ENCODE results near the gene KIF3A.
A peak's percentile ranks its signal among the peaks of the same experiment; 100 is the strongest.

The KIF3A gene

DNA sequence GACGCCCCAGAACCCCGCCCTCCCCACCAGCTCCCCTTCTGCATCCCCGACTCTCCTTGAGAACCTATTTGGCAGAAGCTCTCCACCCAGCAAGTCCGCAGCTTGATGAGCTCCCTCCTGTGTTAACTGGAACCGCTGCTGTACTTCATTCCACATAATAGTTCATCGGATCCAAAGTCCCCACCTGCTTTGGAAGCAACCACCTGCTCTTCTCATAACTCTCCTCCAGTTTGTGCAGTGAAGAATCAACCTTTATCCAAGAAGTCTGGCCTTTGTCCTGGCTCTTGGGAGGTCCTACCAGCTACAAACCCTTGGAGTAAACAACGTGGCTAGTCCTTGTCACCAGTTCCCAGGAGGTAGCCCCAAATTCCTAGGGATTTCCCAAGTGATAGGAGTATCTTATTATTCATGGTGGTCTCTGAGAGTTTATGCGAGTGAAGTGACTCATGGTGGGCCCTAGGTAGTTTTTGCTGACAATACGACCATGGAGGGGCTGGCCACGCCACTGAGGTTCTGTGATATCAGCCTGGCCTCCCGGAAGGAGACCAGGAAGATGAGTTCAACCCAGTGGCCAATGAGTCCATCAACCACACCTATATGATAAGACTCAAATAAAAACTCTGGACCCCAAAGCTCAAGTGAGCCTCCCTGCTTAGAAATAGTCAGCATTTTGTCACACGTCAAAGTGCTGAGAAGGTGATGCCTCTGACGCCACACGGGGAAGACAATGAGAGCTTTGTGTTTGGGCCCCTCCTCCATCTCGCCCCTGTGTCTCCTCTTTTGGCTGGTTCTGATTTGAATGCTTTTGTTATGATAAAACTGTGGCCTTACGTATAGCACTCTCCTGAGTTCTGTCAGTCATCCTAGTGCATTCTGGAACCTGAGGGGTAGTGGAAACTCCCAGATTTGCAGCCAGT lies 67.1 kb downstream of the KIF3A start:
- in situ Hi-C loops (cut with MboI; ENCODE audit: low pct_unique_long_range_greater_than_20kb, low sequenced_read_pairs) = no loop called here
- no peak for DNase-seq

DNA sequence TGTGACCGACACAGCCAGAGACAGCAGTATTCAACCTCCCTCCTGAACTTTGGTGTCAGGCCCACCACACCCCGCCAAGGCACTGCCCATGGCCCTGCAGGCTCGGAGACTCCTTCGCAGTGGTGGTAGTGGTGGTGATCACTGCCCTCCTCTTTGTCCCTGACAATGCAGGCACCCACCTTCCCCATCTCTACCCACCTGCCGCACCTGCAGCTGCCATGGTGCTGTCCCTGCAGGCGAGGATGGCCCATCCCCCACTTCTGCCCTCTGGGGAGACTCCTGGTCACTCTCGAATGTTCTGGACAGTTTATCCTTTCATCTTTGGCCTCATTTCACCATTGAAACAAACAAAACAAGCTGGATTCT lies 67.9 kb downstream of the KIF3A start:
- DNase-seq = no peak
- in situ Hi-C loops (cut with MboI; ENCODE audit: low pct_unique_long_range_greater_than_20kb, low sequenced_read_pairs) = no loop called here

- no peak for DNase-seq
- in situ Hi-C loops (cut with MboI; ENCODE audit: low pct_unique_long_range_greater_than_20kb, low sequenced_read_pairs) = no loop called here
These were observed 68.5 kb downstream of the KIF3A start for GRCh38 chr5:132668706-132669454.

DNA sequence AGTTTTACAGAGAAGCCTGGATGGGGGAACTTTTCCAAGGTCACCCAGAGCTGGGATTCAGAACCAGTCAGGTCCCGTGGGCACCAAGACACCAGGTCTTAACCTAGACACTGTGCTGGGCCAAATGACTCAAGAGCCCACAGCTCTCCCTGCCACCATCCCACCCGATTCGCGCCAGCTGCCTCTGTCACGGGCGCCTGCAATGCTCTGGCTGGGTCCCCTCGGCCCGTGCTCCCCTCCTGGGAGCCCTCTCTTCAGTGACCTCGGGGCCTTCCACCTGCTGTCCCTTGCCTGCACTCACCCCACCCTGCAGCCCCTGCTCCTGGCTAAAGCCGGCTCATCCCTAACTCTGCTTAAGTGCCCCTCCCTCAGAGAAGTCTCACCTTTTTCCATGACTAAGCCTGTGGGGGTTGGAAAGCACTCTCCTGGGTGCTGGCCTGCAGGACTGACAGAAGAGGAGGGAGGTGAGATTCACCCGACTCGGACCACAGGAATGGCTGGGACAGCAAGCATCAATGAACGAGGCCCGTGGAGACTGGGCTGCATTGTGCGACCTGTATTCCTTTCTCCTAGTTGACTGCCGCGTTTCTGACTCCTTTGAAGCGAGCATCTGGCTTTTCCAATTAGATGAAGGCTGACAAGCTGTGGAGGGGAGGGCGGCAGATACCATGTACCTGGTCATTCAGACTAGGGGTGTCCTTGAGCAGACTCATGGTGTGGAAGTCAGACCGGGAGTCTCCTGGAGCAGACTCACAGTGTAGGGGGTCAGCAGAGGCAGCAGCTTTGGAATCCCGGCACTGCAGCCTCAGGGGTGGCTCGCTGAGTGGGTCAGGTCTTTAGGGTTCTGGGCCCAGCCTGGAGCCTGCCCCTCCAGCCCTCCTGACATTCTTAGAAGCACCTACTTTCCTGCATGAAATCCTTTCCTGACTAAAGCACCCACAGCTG lies 69.3 kb downstream of the KIF3A start:
- in situ Hi-C loops (cut with MboI; ENCODE audit: low pct_unique_long_range_greater_than_20kb, low sequenced_read_pairs) = no loop called here
- no peak for DNase-seq

GRCh38 chr5:132667309-132667708 lies 70.0 kb downstream of the KIF3A start:
- no peak for DNase-seq
- in situ Hi-C loops (cut with MboI; ENCODE audit: low pct_unique_long_range_greater_than_20kb, low sequenced_read_pairs) = no loop called here

DNA sequence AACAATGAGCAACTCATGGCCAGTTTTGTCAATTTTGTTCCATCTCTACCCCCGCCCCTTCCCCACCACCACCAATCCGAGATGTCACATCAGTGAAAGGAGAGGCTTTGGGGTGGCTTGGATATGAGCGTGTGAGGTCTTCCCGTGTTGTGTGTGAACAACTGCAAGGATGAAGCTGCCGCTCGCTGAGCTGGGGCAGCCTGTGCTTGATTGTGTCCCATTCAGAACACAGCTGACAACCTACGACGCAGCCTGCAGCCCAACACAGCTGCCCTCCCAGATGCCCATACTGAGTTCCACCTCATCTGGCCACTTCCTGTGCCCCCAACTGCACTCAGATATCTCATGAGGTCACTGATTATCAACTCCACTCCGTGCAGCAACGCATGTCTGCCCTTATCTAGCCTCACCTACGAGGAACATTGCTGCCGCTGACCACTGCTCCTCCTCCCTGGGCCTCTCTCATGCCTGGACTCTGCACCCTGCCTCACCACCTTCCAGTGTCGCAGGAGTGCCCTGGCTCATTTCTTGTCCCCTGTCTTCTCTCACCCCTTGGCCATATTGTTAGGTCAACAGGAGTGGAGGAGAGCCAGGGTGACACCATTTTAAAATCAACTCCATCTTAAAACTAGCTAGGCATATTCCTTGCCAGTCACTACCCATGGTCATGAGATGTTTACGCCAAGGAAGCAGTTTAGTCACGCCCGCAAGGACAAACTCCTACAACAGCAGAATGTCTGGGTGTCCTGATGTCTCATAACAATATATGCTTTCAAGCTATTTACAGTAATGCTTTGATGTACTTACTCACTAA lies 70.8 kb downstream of the KIF3A start:
- no peak for DNase-seq
- in situ Hi-C loops (cut with MboI; ENCODE audit: low pct_unique_long_range_greater_than_20kb, low sequenced_read_pairs) = no loop called here

DNA sequence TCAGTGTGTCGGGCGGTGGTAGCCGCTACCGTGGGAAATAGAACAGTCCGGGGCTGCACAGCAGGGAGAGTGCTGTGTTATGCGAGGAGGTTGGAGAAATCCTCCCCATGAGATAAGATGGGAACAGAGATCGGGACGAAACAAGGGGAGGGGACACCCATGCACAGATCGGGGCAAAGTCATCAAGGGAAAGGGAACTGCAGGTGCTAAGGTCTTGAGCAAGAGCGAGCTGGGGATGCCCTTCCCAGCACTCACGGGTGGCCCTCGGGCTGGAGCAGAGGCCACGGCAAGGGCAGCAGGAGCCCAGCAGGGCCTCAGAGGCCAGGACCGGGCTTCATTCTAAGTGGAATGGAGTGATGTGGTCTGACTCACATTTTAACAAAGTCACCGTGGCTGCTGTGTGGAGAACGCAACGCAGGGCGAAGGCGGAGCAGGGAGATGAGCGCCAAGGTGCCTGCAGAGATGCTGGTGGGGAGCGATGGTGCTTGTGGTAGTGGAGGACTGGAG lies 71.7 kb downstream of the KIF3A start:
- DNase-seq = no peak
- in situ Hi-C loops (cut with MboI; ENCODE audit: low pct_unique_long_range_greater_than_20kb, low sequenced_read_pairs) = no loop called here

DNA sequence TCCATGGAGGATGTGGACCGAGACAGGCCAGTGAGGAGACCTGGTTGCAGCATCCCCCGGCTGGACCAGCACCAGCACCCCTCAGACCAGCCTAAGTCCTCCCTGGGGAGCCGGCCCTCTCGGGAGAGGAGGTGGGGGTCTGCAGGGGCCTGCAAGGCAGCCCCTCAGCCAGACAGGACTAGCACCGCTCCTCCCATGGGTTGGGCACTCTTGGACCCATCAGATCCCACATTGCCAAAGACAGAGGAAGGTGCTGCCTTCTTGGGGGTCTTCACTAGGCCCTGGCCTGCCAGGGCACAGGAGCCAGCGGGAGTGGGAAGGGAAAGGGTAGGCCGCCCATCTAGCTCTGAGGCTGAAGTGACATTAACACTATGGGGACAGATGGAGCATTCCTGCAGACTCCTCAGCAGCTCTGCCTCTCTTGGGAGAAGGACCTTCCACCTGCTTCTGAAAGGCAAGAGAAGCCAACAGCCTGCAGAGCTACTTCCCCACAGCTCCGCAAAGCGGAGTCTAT lies 72.6 kb downstream of the KIF3A start:
- no peak for DNase-seq
- in situ Hi-C loops (cut with MboI; ENCODE audit: low pct_unique_long_range_greater_than_20kb, low sequenced_read_pairs) = no loop called here

GRCh38 chr5:132663771-132664695 lies 73.3 kb downstream of the KIF3A start:
- in situ Hi-C loops (cut with MboI; ENCODE audit: low pct_unique_long_range_greater_than_20kb, low sequenced_read_pairs) = no loop called here
- DNase-seq = no peak

DNA sequence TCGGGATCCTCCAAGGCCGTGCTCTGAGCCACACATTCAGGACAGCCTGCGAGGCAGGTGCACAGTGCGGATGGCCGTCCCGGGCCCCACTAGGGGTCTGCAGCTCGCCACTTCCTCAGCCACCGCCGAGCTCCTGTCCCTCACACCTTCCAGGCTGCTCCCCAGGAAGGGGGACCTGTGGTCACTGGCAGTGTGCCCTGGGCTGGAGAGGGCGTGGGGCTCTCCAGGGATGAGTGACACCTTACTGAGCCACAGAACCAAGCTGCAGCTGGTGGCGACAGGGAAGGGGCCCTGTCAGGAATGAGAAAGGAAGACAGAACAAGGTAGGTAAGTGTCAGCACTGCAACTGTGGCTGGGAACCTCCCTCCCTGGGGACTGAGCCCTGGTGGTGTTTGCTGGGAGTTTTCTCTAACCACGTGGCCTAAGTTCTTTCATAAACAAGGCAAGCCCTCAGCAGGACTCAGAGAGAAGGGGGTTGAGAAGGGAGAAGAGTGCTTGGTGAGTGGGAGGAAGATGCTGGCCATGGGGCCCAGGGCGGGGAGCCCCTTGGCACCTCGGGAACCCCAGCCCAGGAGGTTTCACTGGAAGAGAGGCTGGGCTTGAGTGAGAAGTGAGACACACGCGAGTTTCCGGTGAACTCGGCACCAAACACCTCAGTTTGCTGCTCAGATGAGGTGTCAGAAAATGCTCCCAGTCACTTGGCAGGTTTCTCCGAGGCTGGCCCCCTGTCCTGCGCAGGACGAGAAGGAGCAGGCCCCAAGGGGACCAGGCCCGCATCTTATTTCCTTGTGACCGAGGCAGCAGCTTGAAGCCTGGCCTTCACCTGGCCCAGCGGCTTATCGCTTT lies 74.2 kb downstream of the KIF3A start:
- peak; percentile 35 for DNase-seq
- in situ Hi-C loops (cut with MboI; ENCODE audit: low pct_unique_long_range_greater_than_20kb, low sequenced_read_pairs) = no loop called here

DNA sequence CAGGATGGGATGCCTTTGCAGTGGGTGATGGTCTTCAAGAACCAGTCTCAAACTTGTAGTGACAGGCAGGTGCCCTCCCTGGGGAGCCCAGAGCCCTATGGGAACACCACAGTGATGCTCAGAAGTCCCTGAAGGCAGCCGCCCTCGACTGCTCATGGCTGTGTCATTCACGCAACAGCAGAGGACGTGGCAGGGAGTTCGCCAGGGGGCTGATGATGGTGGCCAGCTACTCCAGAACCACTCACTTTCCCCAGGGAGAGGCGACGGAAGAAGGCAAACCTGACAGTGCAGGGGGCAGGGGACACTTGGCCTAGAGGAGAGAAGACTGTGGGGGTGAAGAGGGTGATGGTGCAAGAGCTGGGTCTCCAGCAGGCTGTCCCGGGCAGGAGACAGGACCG lies 75.3 kb downstream of the KIF3A start:
- no peak for DNase-seq

DNA sequence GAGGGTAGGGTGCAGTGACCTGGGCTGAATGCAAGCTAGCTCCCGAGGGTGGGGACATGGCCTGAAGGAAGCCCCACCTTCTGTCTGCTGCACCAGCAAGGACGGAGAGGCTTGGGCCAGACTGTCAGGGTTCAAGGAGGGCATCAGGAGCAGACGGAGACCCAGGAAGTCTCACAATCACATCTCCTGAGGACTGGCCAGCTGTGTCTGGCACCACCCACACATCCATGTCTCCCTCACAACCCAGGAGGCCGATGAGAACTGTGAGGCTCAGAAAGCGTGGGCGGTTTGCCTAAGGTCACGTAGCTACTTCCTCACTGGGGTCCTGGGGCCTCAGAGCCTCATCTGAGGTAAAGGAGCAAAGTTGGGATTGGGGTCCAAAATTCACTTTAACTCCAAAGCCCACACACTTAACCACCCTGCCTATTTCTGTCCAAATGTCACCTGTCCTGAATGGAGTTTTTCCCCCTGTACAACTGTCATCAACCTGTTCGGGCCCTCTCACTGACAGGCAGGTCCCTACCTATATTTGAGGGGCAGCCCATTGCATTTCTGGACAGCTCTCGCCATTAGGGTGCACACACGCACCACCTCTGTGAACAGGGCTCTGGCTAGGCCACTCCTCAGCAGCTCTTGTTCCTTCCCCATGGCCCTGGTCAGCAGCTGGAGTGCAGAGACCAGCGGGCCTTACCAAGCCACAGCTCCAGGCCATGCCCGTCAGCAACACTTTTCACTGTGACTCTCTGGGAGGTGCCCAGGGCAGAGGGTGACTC lies 75.9 kb downstream of the KIF3A start:
- in situ Hi-C loops (cut with MboI; ENCODE audit: low pct_unique_long_range_greater_than_20kb, low sequenced_read_pairs) = no loop called here
- peak; percentile 16 for DNase-seq

More for the DNA sequence above, 75.3 kb downstream of the KIF3A start:
- in situ Hi-C loops (cut with MboI; ENCODE audit: low pct_unique_long_range_greater_than_20kb, low sequenced_read_pairs) = no loop called here

- in situ Hi-C loops (cut with MboI; ENCODE audit: low pct_unique_long_range_greater_than_20kb, low sequenced_read_pairs) = no loop called here
- no peak for DNase-seq
These were observed 77.5 kb downstream of the KIF3A start for GRCh38 chr5:132659598-132660493.

DNA sequence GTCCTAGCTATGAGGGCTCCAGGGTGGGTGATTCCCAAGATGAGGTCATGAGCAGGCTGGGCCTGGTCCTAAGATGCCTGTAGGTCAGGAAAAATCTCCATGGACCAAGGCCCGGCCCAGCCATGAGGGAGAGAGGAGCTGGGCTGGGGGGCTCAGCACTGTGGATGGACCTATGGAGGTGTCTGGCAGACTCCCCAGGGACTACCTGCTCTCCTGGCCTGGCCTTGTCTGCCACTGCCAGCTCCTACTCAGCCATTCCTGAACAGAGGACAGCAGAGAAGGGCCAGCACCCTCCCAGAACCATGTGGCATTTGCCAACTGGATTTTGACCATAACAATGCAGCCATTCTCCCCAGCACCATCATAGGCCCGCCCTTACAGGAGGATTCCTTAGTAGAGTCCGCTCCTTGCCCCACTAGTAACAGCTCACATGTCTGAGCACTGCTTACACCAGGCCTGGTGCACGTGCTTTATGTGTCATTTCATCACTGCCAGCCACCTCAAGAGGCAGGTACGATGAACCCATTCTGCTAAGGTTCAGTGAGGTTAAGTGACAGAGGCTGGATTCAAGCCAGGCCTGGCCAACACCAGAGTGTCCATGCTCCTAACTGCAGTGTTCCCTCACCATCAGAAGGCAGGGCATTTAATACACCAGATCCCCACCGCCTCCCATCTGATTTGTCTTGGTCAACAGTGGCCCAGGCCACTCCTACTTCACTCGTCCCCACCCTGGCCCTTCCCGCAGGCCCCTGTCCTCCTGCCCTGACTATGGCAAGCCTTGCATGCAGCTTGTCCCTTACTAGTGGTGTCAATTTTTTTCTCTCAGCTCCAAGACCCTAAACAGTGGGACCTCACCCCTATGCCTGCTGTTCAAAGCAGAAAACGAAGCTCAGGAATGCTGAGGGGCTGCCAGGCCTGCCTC lies 78.7 kb downstream of the KIF3A start:
- no peak for DNase-seq
- in situ Hi-C loops (cut with MboI; ENCODE audit: low pct_unique_long_range_greater_than_20kb, low sequenced_read_pairs) = no loop called here

Measured in KBM-7 (cell line).